ENCODE results near the gene GHRL. TPM values are rescaled to one million over a fixed set of nuclear protein-coding genes. Genes with fewer than 3 reads are reported as not detected.

GHRL gene
- total RNA-seq, 1 experiment from 2014 or later = not detected

DNA sequence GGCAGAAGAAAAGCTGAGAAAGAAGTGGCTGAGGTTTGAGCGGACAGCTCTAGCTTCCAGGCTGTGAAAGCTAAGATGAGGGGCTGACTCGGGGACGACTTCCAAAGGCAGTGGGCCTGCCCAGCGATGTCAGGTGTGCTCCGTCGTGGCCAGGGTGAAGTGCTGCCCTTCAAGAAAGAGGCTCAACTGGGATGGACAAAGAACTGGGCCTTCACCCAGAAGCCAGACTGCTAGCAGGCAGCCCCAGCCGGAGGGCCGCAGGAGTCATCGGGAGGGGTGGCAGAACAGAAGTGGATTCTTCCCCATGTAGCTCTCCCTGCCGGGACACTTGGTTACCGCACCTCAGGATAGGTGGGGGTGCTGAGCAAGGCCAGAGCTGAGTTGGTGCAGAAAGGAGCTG is 41.3 kb upstream of the GHRL start:
- no peak for ATAC-seq
- RAD21 ChIA-PET (ENCODE audit: low non-redundant PET in 1 of 2, low total read pairs in 2 of 2, uncharacterized antibody in 2 of 2, unreplicated experiment in 2 of 2) = no interaction called here

DNA sequence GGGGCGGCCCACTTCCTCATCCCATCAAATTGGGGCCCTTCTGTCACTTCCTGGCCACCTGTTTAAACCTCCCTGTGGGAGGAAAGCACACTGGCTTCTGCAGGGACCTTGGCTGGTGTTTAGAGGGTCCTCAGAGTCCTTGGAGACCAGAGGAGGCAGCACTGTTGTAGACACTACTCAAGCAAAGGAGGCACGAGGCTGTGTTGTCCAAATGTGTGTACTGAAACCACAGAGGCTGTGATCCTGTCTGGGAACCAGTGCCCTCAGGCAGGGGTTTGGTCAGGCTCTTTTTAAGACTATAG is 40.6 kb upstream of the GHRL start:
- no peak overlapping the region for H3K4me2 ChIP-seq (ENCODE audit: low read length)
- TF ChIP-seq POLR2AphosphoS5 (IDR thresholded peaks at IDR 0.05; ENCODE audit: low read depth, low read length) (no peak), POLR2A (IDR thresholded peaks at IDR 0.05; ENCODE audit: borderline replicate concordance, extremely low read depth, insufficient read depth, insufficient read length) (no peak), ZFX (IDR thresholded peaks at IDR 0.05) (no peak), JUND (IDR thresholded peaks at IDR 0.05) (no peak), SRF (IDR thresholded peaks at IDR 0.05; ENCODE audit: low read depth) (no peak), ELF1 (IDR thresholded peaks at IDR 0.05; ENCODE audit: borderline replicate concordance, low read depth) (no peak), EZH2 (IDR thresholded peaks at IDR 0.05) (no peak), SIN3A (IDR thresholded peaks at IDR 0.05; ENCODE audit: low read depth) (no peak), ZNF274 (IDR thresholded peaks at IDR 0.05; ENCODE audit: low read depth, low read length) (no peak), YY1 (IDR thresholded peaks at IDR 0.05; ENCODE audit: extremely low read depth, insufficient replicate concordance, low read depth, low read length) (no peak), RAD21 (IDR thresholded peaks at IDR 0.05; ENCODE audit: low read depth) (no peak), TCF7L2 (IDR thresholded peaks at IDR 0.05; ENCODE audit: borderline replicate concordance, extremely low read depth, insufficient read depth, insufficient read length) (no peak), CBX3 (IDR thresholded peaks at IDR 0.05; ENCODE audit: low read depth) (no peak), EGR1 (IDR thresholded peaks at IDR 0.05; ENCODE audit: low read depth) (no peak), EZH2phosphoT487 (IDR thresholded peaks at IDR 0.05; ENCODE audit: borderline replicate concordance) (no peak), SP1 (IDR thresholded peaks at IDR 0.05; ENCODE audit: low read depth) (no peak)
- TF ChIP-seq, protein P1, sequence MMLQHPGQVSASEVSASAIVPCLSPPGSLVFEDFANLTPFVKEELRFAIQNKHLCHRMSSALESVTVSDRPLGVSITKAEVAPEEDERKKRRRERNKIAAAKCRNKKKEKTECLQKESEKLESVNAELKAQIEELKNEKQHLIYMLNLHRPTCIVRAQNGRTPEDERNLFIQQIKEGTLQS (IDR thresholded peaks at IDR 0.05) = no peak
- TF ChIP-seq, protein P2, sequence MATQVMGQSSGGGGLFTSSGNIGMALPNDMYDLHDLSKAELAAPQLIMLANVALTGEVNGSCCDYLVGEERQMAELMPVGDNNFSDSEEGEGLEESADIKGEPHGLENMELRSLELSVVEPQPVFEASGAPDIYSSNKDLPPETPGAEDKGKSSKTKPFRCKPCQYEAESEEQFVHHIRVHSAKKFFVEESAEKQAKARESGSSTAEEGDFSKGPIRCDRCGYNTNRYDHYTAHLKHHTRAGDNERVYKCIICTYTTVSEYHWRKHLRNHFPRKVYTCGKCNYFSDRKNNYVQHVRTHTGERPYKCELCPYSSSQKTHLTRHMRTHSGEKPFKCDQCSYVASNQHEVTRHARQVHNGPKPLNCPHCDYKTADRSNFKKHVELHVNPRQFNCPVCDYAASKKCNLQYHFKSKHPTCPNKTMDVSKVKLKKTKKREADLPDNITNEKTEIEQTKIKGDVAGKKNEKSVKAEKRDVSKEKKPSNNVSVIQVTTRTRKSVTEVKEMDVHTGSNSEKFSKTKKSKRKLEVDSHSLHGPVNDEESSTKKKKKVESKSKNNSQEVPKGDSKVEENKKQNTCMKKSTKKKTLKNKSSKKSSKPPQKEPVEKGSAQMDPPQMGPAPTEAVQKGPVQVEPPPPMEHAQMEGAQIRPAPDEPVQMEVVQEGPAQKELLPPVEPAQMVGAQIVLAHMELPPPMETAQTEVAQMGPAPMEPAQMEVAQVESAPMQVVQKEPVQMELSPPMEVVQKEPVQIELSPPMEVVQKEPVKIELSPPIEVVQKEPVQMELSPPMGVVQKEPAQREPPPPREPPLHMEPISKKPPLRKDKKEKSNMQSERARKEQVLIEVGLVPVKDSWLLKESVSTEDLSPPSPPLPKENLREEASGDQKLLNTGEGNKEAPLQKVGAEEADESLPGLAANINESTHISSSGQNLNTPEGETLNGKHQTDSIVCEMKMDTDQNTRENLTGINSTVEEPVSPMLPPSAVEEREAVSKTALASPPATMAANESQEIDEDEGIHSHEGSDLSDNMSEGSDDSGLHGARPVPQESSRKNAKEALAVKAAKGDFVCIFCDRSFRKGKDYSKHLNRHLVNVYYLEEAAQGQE (IDR thresholded peaks at IDR 0.05; ENCODE audit: low read depth) = no peak
- TF ChIP-seq, protein P3, sequence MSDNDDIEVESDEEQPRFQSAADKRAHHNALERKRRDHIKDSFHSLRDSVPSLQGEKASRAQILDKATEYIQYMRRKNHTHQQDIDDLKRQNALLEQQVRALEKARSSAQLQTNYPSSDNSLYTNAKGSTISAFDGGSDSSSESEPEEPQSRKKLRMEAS (IDR thresholded peaks at IDR 0.05) = no peak

More for the DNA sequence above, 41.3 kb upstream of the GHRL start:
- BruUV-seq (replicated peaks) = no TSS peak
- TF ChIP-seq SP1 (IDR thresholded peaks at IDR 0.05; ENCODE audit: low read depth) = no peak
- TF ChIP-seq SIN3A (IDR thresholded peaks at IDR 0.05; ENCODE audit: low read depth) = no peak
- TF ChIP-seq, protein P1 (IDR thresholded peaks at IDR 0.05) = no peak
- ChIA-PET CTCF (interaction anchor here (1.0 to 1.9 kb wide), 2 partner anchors 12 to 13 kb away, joined by 3 to 5 read pairs; partner anchors contain the start of gene SEC13), POLR2A (no interaction called here)
- no peaks in the 10 kb centered on the region for H3K4me1 ChIP-seq (ENCODE audit: control insufficient read depth in 1 of 2, insufficient read depth in 2 of 2, low read length in 2 of 2)
- no peak overlapping the region for H3K4me2 ChIP-seq (ENCODE audit: low read length)
- H3K9me3 ChIP-seq (ENCODE audit: control insufficient read depth in 1 of 2, insufficient read depth in 1 of 2, low read depth in 1 of 2, low read length in 2 of 2) = no peaks in the 10 kb centered on the region
- H2AFZ ChIP-seq (ENCODE audit: low read depth, low read length, poor library complexity, severe bottlenecking) = no peak overlapping the region
- H3K27ac ChIP-seq (ENCODE audit: low read depth, low read length) = no peak overlapping the region
- H3K27me3 ChIP-seq (ENCODE audit: insufficient read depth, low read length) = peaks cover 21% of the 10 kb centered on the region; the same call in 1 of the 2 replicates
- no peaks in the 10 kb centered on the region for H3K9me2 ChIP-seq (ENCODE audit: insufficient read depth)
- H3K4me3 ChIP-seq (replicated peaks in 1 of 2; ENCODE audit: low read depth in 1 of 2, low read length in 2 of 2) = no peak overlapping the region
- H4K20me1 ChIP-seq (ENCODE audit: insufficient read depth) = no peaks in the 10 kb centered on the region
- DNase-seq (ENCODE audit: low read depth, low spot score) = no peak
- intact Hi-C loops (cut with micrococcal nuclease) = no loop called here
- H3K79me2 ChIP-seq (ENCODE audit: insufficient read depth, low read length) = no peaks in the 10 kb centered on the region
- no peak overlapping the region for H3K9ac ChIP-seq (ENCODE audit: low read length)
- no peaks in the 10 kb centered on the region for H3K36me3 ChIP-seq (ENCODE audit: control insufficient read depth in 1 of 2, insufficient read depth in 2 of 2, low read length in 2 of 2)

More for the DNA sequence above, 40.6 kb upstream of the GHRL start:
- Histone ChIP-seq H3K9ac (ENCODE audit: low read length) (no peak overlapping the region), H3K9me3 (ENCODE audit: control insufficient read depth in 1 of 2, insufficient read depth in 1 of 2, low read depth in 1 of 2, low read length in 2 of 2) (no peaks in the 10 kb centered on the region), H3K27ac (ENCODE audit: low read depth, low read length) (no peak overlapping the region), H4K20me1 (ENCODE audit: insufficient read depth) (no peaks in the 10 kb centered on the region), H3K4me3 (replicated peaks in 1 of 2; ENCODE audit: low read depth in 1 of 2, low read length in 2 of 2) (no peak overlapping the region), H3K27me3 (ENCODE audit: insufficient read depth, low read length) (peaks cover 27% of the 10 kb centered on the region; the same call in 1 of the 2 replicates), H3K4me1 (ENCODE audit: control insufficient read depth in 1 of 2, insufficient read depth in 2 of 2, low read length in 2 of 2) (no peaks in the 10 kb centered on the region), H2AFZ (ENCODE audit: low read depth, low read length, poor library complexity, severe bottlenecking) (no peak overlapping the region), H3K79me2 (ENCODE audit: insufficient read depth, low read length) (no peaks in the 10 kb centered on the region), H3K36me3 (ENCODE audit: control insufficient read depth in 1 of 2, insufficient read depth in 2 of 2, low read length in 2 of 2) (no peaks in the 10 kb centered on the region), H3K9me2 (ENCODE audit: insufficient read depth) (no peaks in the 10 kb centered on the region)
- ATAC-seq = no peak
- no peak for DNase-seq (ENCODE audit: low read depth, low spot score)
- intact Hi-C loops (cut with micrococcal nuclease) = no loop called here
- ChIA-PET RAD21 (ENCODE audit: low non-redundant PET in 1 of 2, low total read pairs in 2 of 2, uncharacterized antibody in 2 of 2, unreplicated experiment in 2 of 2) (no interaction called here), POLR2A (no interaction called here), CTCF (no interaction called here)
- BruUV-seq (replicated peaks) = no TSS peak

Data from HCT116 (cell line).